Fibroblast of lung (primary cell): ENCODE results near the gene HLA-C. TPM values are rescaled to one million over a fixed set of nuclear protein-coding genes. Genes with fewer than 3 reads are reported as not detected.

Source experiments
- DNase-seq, 2 donors: peaks; one replicate each; pipeline versions ENCODE4 v3.0.0 to v3.0.0-alpha.2; 2010; ENCODE audit warnings: low read depth in 2 of 2
- H2AFZ ChIP-seq: 2 replicates; pipeline ENCODE4 v1.5.1; 2012; ENCODE audit warnings: low read length, control low read depth, inconsistent platforms
- H3K27ac ChIP-seq: 2 replicates; pipeline ENCODE4 v1.5.1; 2011; ENCODE audit warnings: low read length, control low read depth; ENCODE audit not compliant: insufficient read depth
- H3K27me3 ChIP-seq: 2 replicates; pipeline ENCODE4 v1.5.1; 2011; ENCODE audit warnings: mild to moderate bottlenecking, low read length; ENCODE audit not compliant: control insufficient read depth, insufficient read depth
- H3K36me3 ChIP-seq: 2 replicates; pipeline ENCODE4 v1.5.1; 2011; ENCODE audit warnings: low read length; ENCODE audit not compliant: control insufficient read depth, insufficient read depth
- H3K4me1 ChIP-seq: 2 replicates; pipeline ENCODE4 v1.5.1; 2011; ENCODE audit warnings: low read length; ENCODE audit not compliant: control insufficient read depth, insufficient read depth; ENCODE audit errors: extremely low read depth
- H3K4me2 ChIP-seq: 2 replicates; pipeline ENCODE4 v1.5.1; 2011; ENCODE audit warnings: low read length, control low read depth; ENCODE audit not compliant: insufficient read depth; ENCODE audit errors: extremely low read depth
- H3K4me3 ChIP-seq, 4 experiments: fragments of 200-600 bp in 1 of 4; sonication (generic) in 1 of 4; replicated peaks in 1 of 4; 2 replicates each; pipeline ENCODE4 v1.5.1; 2011 to 2016; ENCODE audit warnings: low read length in 4 of 4, low read depth in 3 of 4, mild to moderate bottlenecking in 3 of 4, control low read depth in 2 of 4, inconsistent platforms in 1 of 4, mixed read lengths in 1 of 4; ENCODE audit not compliant: insufficient read depth in 1 of 4; ENCODE audit errors: control extremely low read depth in 1 of 4
- H3K79me2 ChIP-seq: 2 replicates; pipeline ENCODE4 v1.5.1; 2012; ENCODE audit warnings: mild to moderate bottlenecking, low read length, inconsistent platforms; ENCODE audit not compliant: control insufficient read depth, insufficient read depth
- H3K9ac ChIP-seq: 2 replicates; pipeline ENCODE4 v1.5.1; 2011; ENCODE audit warnings: mild to moderate bottlenecking, low read length, control low read depth; ENCODE audit not compliant: insufficient read depth
- H3K9me3 ChIP-seq: 2 replicates; pipeline ENCODE4 v1.5.1; 2012; ENCODE audit warnings: low read depth, low read length; ENCODE audit not compliant: control insufficient read depth, insufficient read depth
- H4K20me1 ChIP-seq: 2 replicates; pipeline ENCODE4 v1.5.1; 2011; ENCODE audit warnings: low read length; ENCODE audit not compliant: control insufficient read depth, insufficient read depth; ENCODE audit errors: extremely low read depth
- EZH2 ChIP-seq: IDR thresholded peaks from 2 replicates; pipeline ENCODE4 v1.5.1; 2012; ENCODE audit warnings: low read length, control low read depth, mild to moderate bottlenecking; ENCODE audit errors: missing control alignments
- polyA plus RNA-seq, 2 donors: library from polyadenylated mRNA; depleted of rRNA in 1 of 2; stranded (reverse) in 1 of 2; unstranded in 1 of 2; fragments of >200 nt; gene quantifications; 2 replicates each; pipeline ENCODE4 v1.2.1, GENCODE V29; 2011 to 2012; ENCODE audit warnings: missing spikeins in 1 of 2
- total RNA-seq: library from RNA; depleted of rRNA; stranded (reverse); fragments of >200 nt; gene quantifications from 2 replicates; pipeline ENCODE4 v1.2.1, GENCODE V29; 2014
- TF ChIP-seq, protein P1 (sequence below), 2 donors: IDR thresholded peaks in 1 of 2; conservative IDR thresholded peaks in 1 of 2; 1 replicate in 1 of 2; 2 replicates in 1 of 2; pipeline ENCODE4 v1.5.1; 2011 to 2012; ENCODE audit warnings: low read length in 2 of 2, control low read depth in 1 of 2, inconsistent platforms in 1 of 2, low read depth in 1 of 2, mild to moderate bottlenecking in 1 of 2

Gene HLA-C
- total and polyA plus RNA-seq, 2 donors (not counting 1 experiment from before 2014, with no cell fraction given): 193 to 274 TPM

DNA sequence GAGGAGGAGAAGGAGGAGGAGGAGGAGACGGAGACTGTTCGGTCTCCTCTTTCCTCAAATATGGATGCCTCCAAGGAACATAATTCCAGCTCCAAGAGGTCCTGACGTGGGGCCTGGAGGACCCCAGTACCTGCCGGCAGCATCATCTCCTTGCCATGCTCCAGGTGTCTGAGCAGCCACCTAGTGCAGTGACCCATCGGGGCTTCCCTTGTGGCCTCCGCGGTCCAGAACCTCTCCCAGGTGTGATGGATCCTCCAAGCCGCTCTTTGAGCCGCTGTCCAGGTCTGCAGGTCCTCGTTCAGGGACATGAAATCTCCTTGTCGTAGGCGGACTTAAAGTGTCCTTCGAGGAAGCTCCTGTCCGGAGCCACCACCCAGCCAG, 35.8 kb upstream of the HLA-C start:
- H3K4me1 ChIP-seq: no peaks in the 10 kb centered on the region
- H3K4me2 ChIP-seq: no peak overlapping the region
- no peaks in the 10 kb centered on the region for H4K20me1 ChIP-seq
- H3K9me3 ChIP-seq: no peaks in the 10 kb centered on the region
- H3K79me2 ChIP-seq: no peaks in the 10 kb centered on the region
- H3K4me3 ChIP-seq: no peak overlapping the region
- no peak for DNase-seq
- no peak overlapping the region for H3K27ac ChIP-seq
- TF ChIP-seq, protein P1, sequence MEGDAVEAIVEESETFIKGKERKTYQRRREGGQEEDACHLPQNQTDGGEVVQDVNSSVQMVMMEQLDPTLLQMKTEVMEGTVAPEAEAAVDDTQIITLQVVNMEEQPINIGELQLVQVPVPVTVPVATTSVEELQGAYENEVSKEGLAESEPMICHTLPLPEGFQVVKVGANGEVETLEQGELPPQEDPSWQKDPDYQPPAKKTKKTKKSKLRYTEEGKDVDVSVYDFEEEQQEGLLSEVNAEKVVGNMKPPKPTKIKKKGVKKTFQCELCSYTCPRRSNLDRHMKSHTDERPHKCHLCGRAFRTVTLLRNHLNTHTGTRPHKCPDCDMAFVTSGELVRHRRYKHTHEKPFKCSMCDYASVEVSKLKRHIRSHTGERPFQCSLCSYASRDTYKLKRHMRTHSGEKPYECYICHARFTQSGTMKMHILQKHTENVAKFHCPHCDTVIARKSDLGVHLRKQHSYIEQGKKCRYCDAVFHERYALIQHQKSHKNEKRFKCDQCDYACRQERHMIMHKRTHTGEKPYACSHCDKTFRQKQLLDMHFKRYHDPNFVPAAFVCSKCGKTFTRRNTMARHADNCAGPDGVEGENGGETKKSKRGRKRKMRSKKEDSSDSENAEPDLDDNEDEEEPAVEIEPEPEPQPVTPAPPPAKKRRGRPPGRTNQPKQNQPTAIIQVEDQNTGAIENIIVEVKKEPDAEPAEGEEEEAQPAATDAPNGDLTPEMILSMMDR (conservative IDR thresholded peaks at IDR 0.05 in 1 of 2, IDR thresholded peaks at IDR 0.05 in 1 of 2; ENCODE audit: low read depth in 1 of 2, low read length in 2 of 2): no peak
- no peak for TF ChIP-seq EZH2
- H3K9ac ChIP-seq: no peak overlapping the region
- peaks cover 42% of the 10 kb centered on the region for H3K27me3 ChIP-seq
- H3K36me3 ChIP-seq: no peaks in the 10 kb centered on the region
- no peak overlapping the region for H2AFZ ChIP-seq

DNA sequence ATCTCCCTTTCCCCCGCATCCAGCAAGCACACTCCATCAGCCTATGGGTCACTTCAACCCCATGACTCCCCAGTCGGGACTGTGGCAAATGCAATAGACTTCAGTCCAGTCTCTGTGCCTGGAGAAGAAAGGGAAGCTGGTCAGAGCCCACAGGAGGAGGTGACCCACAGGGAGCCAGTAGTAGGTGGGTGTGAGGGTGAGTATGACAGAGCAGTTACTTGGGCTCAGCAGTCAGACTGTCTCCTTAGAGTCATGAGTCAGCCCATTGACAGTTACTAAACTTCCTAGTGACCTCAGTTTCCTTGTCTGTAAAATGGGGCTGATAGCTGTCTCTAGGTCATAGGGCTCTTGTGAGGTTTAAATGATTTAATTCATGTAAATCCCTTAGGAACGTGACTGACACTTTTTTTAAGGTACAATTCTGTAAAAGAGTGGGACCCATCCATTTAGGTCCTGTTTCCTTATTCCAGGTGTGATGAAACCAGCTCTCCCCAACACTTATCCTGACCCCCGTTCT, 33.9 kb upstream of the HLA-C start:
- Histone ChIP-seq H3K79me2 (no peaks in the 10 kb centered on the region), H3K4me2 (no peak overlapping the region), H3K36me3 (no peaks in the 10 kb centered on the region), H3K9ac (no peak overlapping the region), H3K4me1 (no peaks in the 10 kb centered on the region), H3K27ac (no peak overlapping the region), H3K4me3 (no peak overlapping the region), H4K20me1 (no peaks in the 10 kb centered on the region), H3K27me3 (peaks cover 38% of the 10 kb centered on the region), H3K9me3 (no peaks in the 10 kb centered on the region), H2AFZ (no peak overlapping the region)
- no peak for DNase-seq
- TF ChIP-seq, protein P1 (conservative IDR thresholded peaks at IDR 0.05 in 1 of 2, IDR thresholded peaks at IDR 0.05 in 1 of 2; ENCODE audit: low read depth in 1 of 2, low read length in 2 of 2): no peak
- no peak for TF ChIP-seq EZH2

DNA sequence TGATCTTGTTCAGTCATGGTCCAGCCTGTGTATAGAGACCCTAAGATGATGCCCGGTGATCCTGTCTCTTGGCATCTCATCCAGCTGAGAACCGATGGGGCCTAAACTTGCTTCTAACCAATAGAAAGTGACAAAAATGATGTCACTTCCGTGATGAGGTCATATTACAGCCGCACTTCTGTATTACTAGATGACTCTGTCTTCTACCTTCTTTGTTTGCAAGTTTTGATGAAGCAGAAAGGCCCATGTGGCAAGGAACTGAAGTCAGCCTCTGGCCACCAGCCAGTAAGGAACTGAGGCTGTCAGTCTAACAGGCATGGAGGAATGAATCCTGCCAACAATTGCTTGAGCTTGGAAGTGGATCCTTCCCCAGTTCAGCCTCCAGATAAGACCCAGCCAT, 32.8 kb upstream of the HLA-C start:
- Histone ChIP-seq H3K79me2 (no peaks in the 10 kb centered on the region), H3K4me3 (no peak overlapping the region), H4K20me1 (no peaks in the 10 kb centered on the region), H3K4me2 (no peak overlapping the region), H3K9ac (no peak overlapping the region), H3K36me3 (no peaks in the 10 kb centered on the region), H3K27ac (no peak overlapping the region), H3K27me3 (peaks cover 33% of the 10 kb centered on the region), H2AFZ (no peak overlapping the region), H3K4me1 (no peaks in the 10 kb centered on the region), H3K9me3 (no peaks in the 10 kb centered on the region)
- TF ChIP-seq, protein P1 (conservative IDR thresholded peaks at IDR 0.05 in 1 of 2, IDR thresholded peaks at IDR 0.05 in 1 of 2; ENCODE audit: low read depth in 1 of 2, low read length in 2 of 2): no peak
- TF ChIP-seq EZH2: no peak
- no peak for DNase-seq
